ENCODE data around the gene PP2D1. TPM values are rescaled to one million over a fixed set of nuclear protein-coding genes. Genes with fewer than 3 reads are reported as not detected.

The PP2D1 gene
- total RNA-seq, 2 experiments from 2014 or later = not detected

DNA sequence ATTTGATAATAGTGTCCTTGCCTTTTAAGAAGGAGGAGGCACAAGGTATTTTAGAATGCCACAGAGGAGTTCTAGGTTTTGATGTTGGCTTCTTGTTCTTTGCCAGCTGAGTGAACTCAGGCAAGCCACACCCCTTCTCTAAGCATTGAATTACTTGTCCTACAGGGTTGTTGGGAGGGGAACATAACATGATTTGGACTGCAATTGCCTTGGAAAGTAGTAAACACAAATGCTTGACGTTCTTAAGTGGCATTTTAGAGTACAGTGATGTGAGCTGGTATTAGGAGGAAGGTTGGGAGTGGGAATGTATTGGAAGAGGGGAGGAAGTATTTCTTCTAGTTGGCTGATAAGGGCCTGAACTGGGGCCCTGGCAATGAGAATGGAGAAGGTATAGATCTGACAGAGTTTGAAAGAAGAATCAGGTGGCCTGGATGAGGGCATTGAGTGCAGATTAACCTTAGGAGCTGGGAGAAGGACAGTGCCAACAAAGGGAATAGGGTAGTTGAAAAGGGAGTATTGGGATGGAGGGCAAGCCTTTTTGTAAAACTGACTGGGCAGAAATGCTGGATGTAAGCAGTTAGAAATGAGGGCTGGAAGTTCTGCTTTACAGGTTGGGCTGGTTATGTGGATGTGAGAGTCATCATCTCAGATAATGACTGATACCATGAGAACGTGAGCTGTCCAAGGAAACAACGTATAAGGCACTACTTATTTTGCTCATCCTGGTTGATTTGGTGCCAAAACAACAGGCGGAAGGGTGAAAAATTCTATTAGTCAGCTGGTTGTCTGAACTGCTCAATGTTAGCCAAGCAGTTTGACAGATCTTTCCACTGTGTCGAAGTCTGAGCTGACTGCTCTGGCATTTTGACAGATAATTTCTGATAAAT lies 44.9 kb upstream of the PP2D1 start:
- peaks cover 29% of the 10 kb centered on the region for H3K4me1 Mint-ChIP-seq (ENCODE audit: low read depth)
- CTCF ChIA-PET = interaction anchor here (0.5 to 1.8 kb wide), 3 partner anchors 13 to 1711 kb away, joined by 3 to 4 read pairs (median 3); partner anchors contain the start of gene KAT2B

DNA sequence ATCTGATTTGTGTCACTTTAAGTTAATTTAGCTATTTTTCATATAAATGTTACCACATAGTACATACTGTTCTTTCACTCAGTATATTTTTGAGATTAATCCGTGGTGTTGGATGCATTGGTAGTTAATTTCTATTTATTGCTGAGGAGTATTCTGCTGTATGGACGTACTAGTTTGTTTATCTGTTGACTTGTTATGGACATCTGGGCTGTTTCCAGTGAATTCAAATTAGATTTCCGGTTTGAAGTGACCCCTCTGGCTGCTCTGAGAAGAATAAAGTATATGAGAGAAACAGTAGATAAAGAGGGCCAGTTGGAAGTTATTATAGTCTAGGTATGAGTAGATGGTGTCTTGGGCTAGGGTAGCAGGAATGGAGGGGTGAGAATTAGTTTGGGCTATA lies 43.8 kb upstream of the PP2D1 start:
- H3K9me3 Mint-ChIP-seq = no peaks in the 10 kb centered on the region
- H3K4me3 Mint-ChIP-seq = no peak overlapping the region
- H3K27ac Mint-ChIP-seq = no peak overlapping the region
- no peak for TF ChIP-seq CTCF (IDR thresholded peaks at IDR 0.05)
- H3K27me3 Mint-ChIP-seq = no peaks in the 10 kb centered on the region
- peaks cover 31% of the 10 kb centered on the region for H3K4me1 Mint-ChIP-seq (ENCODE audit: low read depth)
- no peaks in the 10 kb centered on the region for H3K36me3 Mint-ChIP-seq (ENCODE audit: low read depth)
- POLR2A ChIA-PET = interaction anchor here (1.0 to 2.1 kb wide), 3 partner anchors 10 to 17 kb away, joined by 3 to 17 read pairs (median 6); partner anchors contain the start of gene KAT2B
- ATAC-seq (no peak), DNase-seq (no peak)
- CTCF ChIA-PET = no interaction called here
- intact Hi-C loops (cut with micrococcal nuclease) = loop anchor here (5.0 kb wide), 2 partner anchors 109 to 124 kb away; partner anchors contain the start of genes EFHB and RAB5A

More for the DNA sequence above, 44.9 kb upstream of the PP2D1 start:
- ATAC-seq = peak; percentile 31
- Mint-ChIP-seq H3K27ac (peak overlapping the region; percentile 33), H3K9me3 (no peaks in the 10 kb centered on the region), H3K36me3 (ENCODE audit: low read depth) (no peaks in the 10 kb centered on the region), H3K27me3 (no peaks in the 10 kb centered on the region), H3K4me3 (no peak overlapping the region)
- no peak for TF ChIP-seq CTCF (IDR thresholded peaks at IDR 0.05)
- intact Hi-C loops (cut with micrococcal nuclease) = loop anchor here (5.0 kb wide), 2 partner anchors 110 to 125 kb away; partner anchors contain the start of genes EFHB and RAB5A
- DNase-seq = peak; percentile 52
- POLR2A ChIA-PET = interaction anchor here (0.9 to 1.9 kb wide), 4 partner anchors 12 to 28 kb away, joined by 3 to 5 read pairs (median 4); no protein-coding TSS in a partner anchor

DNA sequence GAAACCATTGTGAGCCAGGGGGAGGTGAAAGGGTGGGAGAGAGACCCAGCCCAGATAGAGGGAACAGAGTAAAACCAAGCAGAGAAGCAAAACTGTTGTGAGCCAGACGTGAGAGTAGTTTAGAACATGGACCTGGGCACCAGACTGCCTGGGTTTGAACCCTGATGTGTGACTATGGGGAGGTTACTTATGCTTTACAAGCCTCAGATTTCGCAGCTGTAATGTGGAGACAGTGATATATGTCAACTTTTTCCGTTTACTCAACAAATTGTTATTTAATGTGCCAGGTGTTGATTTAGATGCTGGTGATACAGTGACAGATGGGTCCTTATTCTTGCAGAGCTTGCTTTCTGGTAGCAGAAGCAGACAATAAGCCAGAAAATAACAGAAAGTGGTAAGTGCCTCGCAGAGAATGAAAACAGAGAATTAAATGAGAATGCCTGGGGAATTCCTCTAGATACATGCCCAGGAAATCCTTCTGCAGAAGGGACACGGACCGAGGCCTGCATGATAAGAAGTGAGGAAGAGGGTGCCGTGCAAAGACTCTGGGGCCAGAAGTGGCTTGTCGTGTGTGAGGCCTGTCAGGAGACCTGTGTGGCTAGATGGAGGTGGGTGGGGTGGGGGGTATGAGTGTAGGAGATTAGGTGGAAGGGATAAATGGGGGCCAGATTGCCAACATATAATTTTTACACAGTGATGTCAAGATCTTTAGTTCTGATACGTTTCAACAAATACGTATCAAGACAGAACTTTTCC lies 43.1 kb upstream of the PP2D1 start:
- H3K27ac Mint-ChIP-seq = no peak overlapping the region
- no peaks in the 10 kb centered on the region for H3K36me3 Mint-ChIP-seq (ENCODE audit: low read depth)
- POLR2A ChIA-PET = interaction anchor here (0.8 to 2.1 kb wide), 5 partner anchors 9 to 118 kb away, joined by 3 to 17 read pairs (median 4); partner anchors contain the start of gene KAT2B
- H3K27me3 Mint-ChIP-seq = no peaks in the 10 kb centered on the region
- peaks cover 29% of the 10 kb centered on the region for H3K4me1 Mint-ChIP-seq (ENCODE audit: low read depth)
- CTCF ChIA-PET = interaction anchor here (1.1 kb wide), 1 partner anchor 14 kb away, joined by 3 read pairs; no protein-coding TSS in a partner anchor
- DNase-seq (peak; percentile 46), ATAC-seq (no peak)
- intact Hi-C loops (cut with micrococcal nuclease) = loop anchor here (5.0 kb wide), 2 partner anchors 108 to 123 kb away; partner anchors contain the start of genes EFHB and RAB5A
- no peak overlapping the region for H3K4me3 Mint-ChIP-seq
- TF ChIP-seq CTCF (IDR thresholded peaks at IDR 0.05) = no peak
- H3K9me3 Mint-ChIP-seq = no peaks in the 10 kb centered on the region

- Mint-ChIP-seq H3K4me3 (no peak overlapping the region), H3K27me3 (no peaks in the 10 kb centered on the region), H3K27ac (no peak overlapping the region), H3K36me3 (ENCODE audit: low read depth) (no peaks in the 10 kb centered on the region), H3K9me3 (no peaks in the 10 kb centered on the region), H3K4me1 (ENCODE audit: low read depth) (peaks cover 23% of the 10 kb centered on the region)
- ATAC-seq (peak; percentile 89), DNase-seq (peak; percentile 90)
- CTCF ChIA-PET = interaction anchor here (1.1 kb wide), 1 partner anchor 14 kb away, joined by 3 read pairs; no protein-coding TSS in a partner anchor
- no peak for TF ChIP-seq CTCF (IDR thresholded peaks at IDR 0.05)
- intact Hi-C loops (cut with micrococcal nuclease) = no loop called here
- POLR2A ChIA-PET = interaction anchor here (0.8 to 2.1 kb wide), 5 partner anchors 9 to 117 kb away, joined by 3 to 17 read pairs (median 4); partner anchors contain the start of gene KAT2B
Observed at GRCh38 chr3:20054549-20054987, 42.5 kb upstream of the PP2D1 start.

Data from activated CD8-positive, alpha-beta T cell treated with anti-CD3 and anti-CD28 coated beads for 36 hours (primary cell).